ENCODE measurements around the gene PCMTD2. TPM values are rescaled to one million over a fixed set of nuclear protein-coding genes. Genes with fewer than 3 reads are reported as not detected.

Gene PCMTD2
- total and polyA plus RNA-seq, 10 of the 15 experiments (the other 5 are each of a cell fraction or from before 2014, with no cell fraction given), result 6.8 to 36.8 (median 16.5) TPM

DNA sequence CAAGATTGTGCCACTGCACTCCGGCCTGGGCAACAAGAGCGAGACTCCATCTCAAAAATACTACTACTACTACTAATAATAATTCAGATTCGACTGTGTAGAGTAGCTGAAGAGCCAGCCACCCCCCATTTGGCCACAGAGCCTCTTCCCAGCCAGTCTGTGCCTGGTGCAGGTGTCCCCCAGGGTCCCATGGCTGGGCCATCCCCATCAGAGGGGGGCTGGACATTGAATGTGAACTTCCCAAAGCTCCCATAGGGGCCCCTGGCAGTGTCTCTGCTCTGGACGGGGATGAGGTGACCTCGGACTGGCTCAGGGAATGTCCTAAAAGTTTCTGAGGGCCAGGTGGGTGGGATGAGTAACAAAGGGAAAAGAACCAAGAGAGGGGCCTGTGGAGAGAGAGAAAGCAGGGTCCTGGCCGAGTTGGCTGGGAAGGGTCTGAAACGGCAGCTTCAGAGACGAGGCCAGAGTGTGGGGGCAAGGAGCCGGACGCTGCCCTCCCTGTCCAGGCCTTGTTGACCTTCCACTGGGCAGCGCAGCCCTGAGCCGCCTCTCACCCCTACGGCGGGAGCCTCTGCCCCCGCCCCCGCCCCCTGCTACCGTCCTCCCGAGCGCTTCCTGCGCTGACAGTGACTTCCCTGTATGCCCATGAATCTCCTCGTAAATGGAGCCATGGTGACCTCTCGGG is 24.9 kb upstream of the PCMTD2 start:
- BruUV-seq (replicated peaks), result no TSS peak
- Histone ChIP-seq H3K4me2 (ENCODE audit: control insufficient read depth, insufficient read depth) (no peak overlapping the region), H3K79me2 (ENCODE audit: control insufficient read depth, insufficient read depth, low read length) (no peaks in the 10 kb centered on the region), H3K27me3 (replicated peaks in 1 of 2; ENCODE audit: control insufficient read depth in 2 of 2, insufficient read depth in 2 of 2, low read length in 1 of 2) (peaks cover 0 to 3% of the 10 kb centered on the region in 2 experiments; a peak in 2 of 4 replicates), H3K4me1 (ENCODE audit: control insufficient read depth, insufficient read depth, low read length) (no peaks in the 10 kb centered on the region), H3K9me3 (replicated peaks; ENCODE audit: control insufficient read depth, insufficient read depth, low read length) (no peaks in the 10 kb centered on the region), H3K4me3 (no peak overlapping the region), H2AFZ (ENCODE audit: control insufficient read depth, low read depth, low read length) (no peak overlapping the region), H3K9ac (ENCODE audit: control insufficient read depth, insufficient read depth, low read length) (no peak overlapping the region), H3K36me3 (ENCODE audit: control insufficient read depth in 2 of 2, insufficient read depth in 2 of 2, low read length in 1 of 2) (no peaks in the 10 kb centered on the region), H3K27ac (ENCODE audit: control insufficient read depth, insufficient read depth) (no peak overlapping the region), H4K20me1 (ENCODE audit: control insufficient read depth, insufficient read depth) (no peaks in the 10 kb centered on the region)
- 52% methylated on average over 20 of the region's 22 CpGs for WGBS (ENCODE audit: insufficient coverage, insufficient replicate concordance, low lambda C conversion rate, missing lambda C conversion rate)
- ChIA-PET SMC1A (ENCODE audit: uncharacterized antibody, unreplicated experiment) (no interaction called here), CTCF (interaction anchor here (0.8 kb wide), 1 partner anchor 9 kb away, joined by 4 read pairs; no protein-coding TSS in a partner anchor), RAD21 (ENCODE audit: unreplicated experiment) (interaction anchor here (1.2 kb wide), 1 partner anchor 28 kb away, joined by 3 read pairs; no protein-coding TSS in a partner anchor), POLR2A (no interaction called here)
- DNase-seq (ENCODE audit: low read depth, low spot score), result no peak
- in situ Hi-C loops (cut with MboI) (no loop called here), intact Hi-C loops (cut with micrococcal nuclease; ENCODE audit: unreplicated experiment) (no loop called here)
- TF ChIP-seq, protein P1, sequence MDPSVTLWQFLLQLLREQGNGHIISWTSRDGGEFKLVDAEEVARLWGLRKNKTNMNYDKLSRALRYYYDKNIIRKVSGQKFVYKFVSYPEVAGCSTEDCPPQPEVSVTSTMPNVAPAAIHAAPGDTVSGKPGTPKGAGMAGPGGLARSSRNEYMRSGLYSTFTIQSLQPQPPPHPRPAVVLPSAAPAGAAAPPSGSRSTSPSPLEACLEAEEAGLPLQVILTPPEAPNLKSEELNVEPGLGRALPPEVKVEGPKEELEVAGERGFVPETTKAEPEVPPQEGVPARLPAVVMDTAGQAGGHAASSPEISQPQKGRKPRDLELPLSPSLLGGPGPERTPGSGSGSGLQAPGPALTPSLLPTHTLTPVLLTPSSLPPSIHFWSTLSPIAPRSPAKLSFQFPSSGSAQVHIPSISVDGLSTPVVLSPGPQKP (IDR thresholded peaks at IDR 0.05; ENCODE audit: low read depth, low read length), result no peak
- TF ChIP-seq PML (IDR thresholded peaks at IDR 0.05; ENCODE audit: low read length) (no peak), ZNF217 (IDR thresholded peaks at IDR 0.05) (no peak), NFYA (IDR thresholded peaks at IDR 0.05; ENCODE audit: borderline replicate concordance, low read depth, low read length) (no peak), WRNIP1 (IDR thresholded peaks at IDR 0.05; ENCODE audit: borderline replicate concordance, low read depth, low read length) (no peak), DPF2 (IDR thresholded peaks at IDR 0.05) (no peak), SREBF2 (IDR thresholded peaks at IDR 0.05; ENCODE audit: low read length) (no peak), HCFC1 (IDR thresholded peaks at IDR 0.05; ENCODE audit: low read length) (no peak), ZNF274 (IDR thresholded peaks at IDR 0.05; ENCODE audit: insufficient read depth, insufficient read length) (no peak), JUND (IDR thresholded peaks at IDR 0.05; ENCODE audit: low read depth, low read length) (no peak), TBL1XR1 (IDR thresholded peaks at IDR 0.05; ENCODE audit: low read depth, low read length) (no peak), POLR2AphosphoS5 (IDR thresholded peaks at IDR 0.05; ENCODE audit: low read length) (no peak), CBX5 (IDR thresholded peaks at IDR 0.05; ENCODE audit: low read depth) (no peak)
- ATAC-seq, result no peak
- FAIRE-seq, result no peak

All from GM12878 (cell line).